Measurements from ENCODE around the gene SNX25.

SNX25 gene

DNA sequence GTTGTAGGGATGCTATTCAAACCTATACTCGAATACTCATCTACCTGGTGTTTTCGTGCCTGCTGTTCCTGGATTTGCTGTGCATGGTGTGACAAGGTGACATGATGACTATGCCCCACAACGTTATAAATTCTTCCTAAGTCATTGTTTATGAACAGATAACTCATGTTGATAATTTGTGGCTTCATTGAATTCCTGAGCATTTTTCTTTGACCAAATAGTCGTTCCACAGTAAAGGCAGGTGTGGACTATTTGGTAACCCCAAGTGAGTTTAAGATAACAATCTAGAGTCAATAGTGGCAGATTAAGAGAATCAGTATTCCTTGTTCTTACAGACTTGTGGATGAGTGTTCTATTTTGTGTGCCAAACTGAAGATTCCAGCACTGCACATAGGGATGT lies 59.9 kb downstream of the SNX25 start:
- DNase-seq = no peak

DNA sequence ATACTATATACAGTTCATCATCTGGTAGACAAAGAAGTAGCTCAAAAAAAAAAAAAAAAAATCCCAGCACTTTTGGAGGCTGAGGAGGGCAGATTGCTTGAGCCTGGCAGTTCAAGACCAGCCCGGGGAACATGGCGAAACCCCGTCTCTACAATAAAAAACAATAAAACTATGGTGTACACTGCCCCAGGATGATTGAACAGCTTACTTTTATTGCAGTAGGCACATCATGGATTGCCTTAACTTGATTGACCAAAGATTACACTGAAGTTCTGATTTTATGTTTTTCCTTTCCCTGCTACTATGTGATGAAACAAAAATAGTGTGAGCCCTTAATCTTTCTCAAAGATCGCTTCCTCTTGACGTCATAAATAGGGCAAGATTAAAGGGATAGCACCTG lies 60.6 kb downstream of the SNX25 start:
- DNase-seq = no peak

DNA sequence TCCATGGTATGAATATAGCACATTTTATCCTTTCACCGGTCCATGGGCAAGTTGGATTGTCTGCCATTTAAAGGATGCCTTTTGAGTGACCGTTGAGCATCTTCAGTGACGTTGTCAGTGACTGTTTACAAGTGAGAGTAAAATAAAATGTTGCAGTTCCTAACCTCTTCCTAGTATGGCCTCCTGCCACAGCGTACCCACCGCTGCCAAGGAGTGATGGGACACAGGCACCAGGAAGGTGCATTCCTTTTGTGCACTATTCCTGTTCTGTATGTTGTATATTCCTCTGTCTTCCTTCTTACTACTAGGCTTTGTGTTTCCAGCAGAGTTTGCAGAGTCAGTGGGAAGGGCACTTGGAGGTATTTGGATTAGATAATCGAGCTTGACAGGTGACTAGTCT lies 61.5 kb downstream of the SNX25 start:
- no peak for DNase-seq

GRCh38 chr4:185272245-185272644 lies 62.8 kb downstream of the SNX25 start:
- DNase-seq = no peak

- DNase-seq = no peak
Observed at GRCh38 chr4:185275501-185275900, 66.1 kb downstream of the SNX25 start.

GRCh38 chr4:185276036-185276435 lies 66.6 kb downstream of the SNX25 start:
- no peak for DNase-seq

- DNase-seq = no peak
Observed at GRCh38 chr4:185278716-185279115, 69.3 kb downstream of the SNX25 start.

GRCh38 chr4:185280608-185281007 lies 71.2 kb downstream of the SNX25 start:
- DNase-seq = no peak

DNA sequence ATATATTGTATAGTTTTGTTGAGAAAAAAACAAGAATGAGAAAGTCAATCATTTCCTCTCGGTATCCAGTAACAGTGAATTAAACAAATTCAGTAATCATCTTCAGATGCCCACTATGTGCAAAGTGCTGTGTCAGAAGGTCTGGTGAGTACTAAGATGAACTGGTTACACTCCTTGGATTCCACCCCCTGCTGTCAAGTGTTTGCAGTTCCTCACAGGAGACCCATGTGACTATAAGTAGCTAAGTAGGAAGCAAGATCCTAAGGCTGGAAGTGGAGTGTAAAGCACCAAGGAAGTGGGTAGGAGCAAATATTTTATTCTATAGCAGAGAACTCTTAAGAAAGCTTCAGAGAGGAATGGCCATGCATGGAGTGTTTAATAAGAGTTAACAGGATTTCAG lies 73.6 kb downstream of the SNX25 start:
- DNase-seq = no peak

GRCh38 chr4:185283723-185284122 lies 74.3 kb downstream of the SNX25 start:
- DNase-seq = no peak

- no peak for DNase-seq
Observed at GRCh38 chr4:185285632-185286393, 76.4 kb downstream of the SNX25 start.

- DNase-seq = no peak
Observed at GRCh38 chr4:185286571-185286970, 77.2 kb downstream of the SNX25 start.

DNA sequence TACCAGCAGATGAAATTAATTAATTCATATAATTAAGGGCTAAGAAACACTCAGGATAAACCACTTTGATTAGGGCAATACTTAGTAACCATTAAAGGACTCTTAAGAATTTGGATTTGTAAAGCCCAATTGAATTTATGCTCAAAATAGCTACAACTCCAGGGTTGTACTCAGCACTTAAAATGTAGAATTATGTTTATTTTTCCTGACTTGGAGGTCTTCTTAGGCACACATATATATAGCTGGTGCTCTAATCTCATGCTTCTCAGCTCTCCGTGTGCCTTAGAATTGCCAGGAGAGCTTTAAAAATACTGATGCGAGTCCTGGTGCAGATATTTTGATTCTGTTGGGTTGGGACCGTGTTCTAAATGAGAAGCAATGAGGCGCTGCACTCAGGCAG lies 77.6 kb downstream of the SNX25 start:
- no peak for DNase-seq

GRCh38 chr4:185290018-185290607 lies 80.7 kb downstream of the SNX25 start:
- DNase-seq = no peak

DNA sequence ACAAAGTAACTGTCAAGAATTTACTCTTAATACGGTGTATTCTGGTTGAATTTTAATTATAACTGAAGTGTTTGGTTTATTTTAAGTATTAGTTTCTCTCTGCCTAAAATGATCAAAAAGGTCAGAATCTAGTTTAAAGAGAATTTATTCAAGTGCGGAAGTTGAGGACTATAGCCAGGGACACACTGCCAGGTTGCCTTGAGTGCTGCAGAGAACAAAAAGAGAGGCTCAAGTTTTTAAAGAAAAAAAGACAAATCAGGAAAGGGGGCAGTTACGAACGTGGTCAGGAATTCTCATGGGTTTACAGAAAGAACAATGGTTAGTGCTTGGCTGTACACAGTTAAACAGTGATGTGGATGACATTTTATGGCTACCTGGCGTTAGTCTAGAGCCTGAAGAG lies 81.3 kb downstream of the SNX25 start:
- DNase-seq = no peak

- no peak for DNase-seq
Observed at GRCh38 chr4:185293202-185293601, 83.8 kb downstream of the SNX25 start.

DNA sequence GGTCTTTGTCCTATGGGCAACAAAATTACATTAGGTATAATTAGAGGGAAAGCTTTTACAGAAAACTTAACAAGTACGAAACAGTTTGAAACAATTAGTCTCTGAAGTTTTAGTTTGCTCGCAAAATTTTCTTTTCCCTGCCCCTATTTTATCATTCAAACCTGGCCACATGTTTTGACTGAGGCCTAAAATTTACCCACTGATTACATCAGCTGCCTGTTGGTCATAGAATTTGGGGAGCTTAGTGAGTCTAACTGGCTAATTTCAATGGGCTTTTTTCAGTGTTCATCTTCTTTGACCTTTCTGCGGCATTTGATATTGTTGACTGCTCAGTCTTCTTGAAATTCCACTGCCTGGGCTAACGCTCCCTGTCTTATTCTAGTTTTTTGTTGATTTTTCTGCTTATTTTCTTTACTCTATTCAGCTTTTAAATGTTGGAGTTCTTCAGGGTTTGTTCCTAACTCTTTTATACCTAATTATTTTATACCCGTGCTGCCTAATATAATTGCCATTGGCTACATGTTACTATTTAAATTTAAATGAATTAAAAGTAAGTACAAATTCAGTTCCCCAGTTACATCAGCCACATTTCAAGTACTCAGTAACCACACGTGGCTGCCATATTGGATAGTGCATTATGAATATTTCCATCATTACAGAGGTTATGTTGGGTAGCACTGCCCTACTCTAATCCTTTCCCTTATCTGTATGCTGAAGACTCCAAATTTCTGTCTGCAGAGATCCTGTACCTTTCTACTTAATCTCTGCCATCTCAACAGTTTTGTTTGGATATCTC lies 87.5 kb downstream of the SNX25 start:
- DNase-seq = no peak

DNA sequence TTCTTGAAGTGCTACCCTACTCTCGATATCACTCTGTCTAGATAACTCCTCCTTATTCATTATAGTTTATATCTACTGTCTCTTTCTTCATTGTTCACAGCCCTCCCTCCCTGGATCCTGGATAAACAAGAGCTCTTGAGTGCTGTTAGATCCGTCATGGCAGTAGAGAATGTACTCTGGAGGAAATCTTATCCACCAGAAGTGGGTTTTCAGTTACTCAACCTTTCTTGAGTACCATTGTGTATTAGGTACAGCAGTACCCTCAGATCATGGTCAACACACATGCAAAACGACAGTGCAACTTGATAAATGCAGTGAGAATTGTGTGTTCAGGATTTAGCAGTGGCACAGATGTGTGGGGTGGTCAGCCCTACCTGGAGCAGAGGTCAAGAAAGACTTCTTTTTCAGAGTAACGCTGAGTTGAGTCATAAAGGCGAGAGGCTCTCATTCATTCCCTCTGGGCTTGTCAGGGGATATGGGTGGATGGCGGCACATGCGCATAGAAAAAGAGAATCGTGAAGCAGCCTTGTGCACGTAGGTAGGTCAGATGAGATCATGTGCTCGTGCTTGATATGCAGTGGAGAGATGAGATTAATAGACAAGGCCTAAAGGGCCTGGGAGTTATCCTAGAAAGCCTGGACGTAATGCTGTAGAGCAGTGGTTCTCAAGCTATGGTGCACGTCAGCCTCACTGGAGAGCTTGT lies 89.5 kb downstream of the SNX25 start:
- DNase-seq = no peak

DNA sequence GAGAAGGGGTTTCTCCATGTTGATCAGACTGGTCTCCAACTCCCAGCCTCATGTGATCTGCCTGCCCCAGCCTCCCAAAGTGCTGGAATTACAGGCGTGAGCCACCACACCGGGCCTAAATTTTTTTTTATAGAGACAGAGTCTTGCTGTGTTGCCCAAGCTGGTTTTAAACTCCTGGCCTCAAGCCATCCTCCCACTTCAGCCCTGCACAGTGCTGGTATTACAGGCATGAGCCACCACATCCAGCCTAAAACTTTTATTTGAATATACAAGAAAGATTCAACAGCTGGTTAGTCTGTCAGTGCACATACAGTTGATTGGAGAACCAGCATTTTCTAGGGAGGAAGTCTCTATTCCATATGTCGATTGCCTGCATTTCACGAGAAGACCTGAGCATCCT lies 95.1 kb downstream of the SNX25 start:
- no peak for DNase-seq

DNA sequence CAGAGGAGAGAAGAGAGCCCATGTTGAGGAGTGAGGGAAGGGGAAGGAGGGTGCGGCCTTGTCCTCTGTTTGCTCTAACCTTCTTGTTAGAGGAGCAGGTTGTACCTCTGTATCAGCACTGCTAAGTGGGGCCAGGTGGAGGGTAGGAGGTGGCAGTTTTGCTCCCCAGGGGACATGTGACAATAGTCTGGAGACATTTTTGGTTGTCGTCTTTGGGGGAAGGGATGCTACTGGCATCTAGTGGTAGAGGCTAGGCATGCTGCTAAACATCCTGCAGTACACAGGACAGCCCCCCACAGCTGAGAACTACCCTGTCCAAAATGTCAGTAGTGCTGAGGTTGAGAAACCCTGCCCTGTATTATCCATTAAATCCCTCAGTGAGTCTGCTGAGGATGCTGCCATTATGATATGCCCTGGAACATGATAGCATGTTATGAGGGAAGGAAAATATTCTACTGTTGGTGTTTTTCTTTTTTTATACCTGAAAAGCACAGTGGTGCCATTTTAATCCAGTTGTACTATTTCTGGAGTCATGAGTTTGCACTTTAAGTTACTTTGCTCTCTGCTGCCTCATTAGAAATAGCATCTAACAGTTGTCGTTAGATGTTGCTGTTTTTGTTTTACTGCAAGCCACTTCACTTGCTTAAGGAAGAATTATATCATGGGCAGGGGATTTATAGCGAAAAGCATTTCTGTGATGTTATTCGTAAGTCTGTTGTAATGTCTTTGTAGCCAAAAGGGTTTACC lies 95.7 kb downstream of the SNX25 start:
- no peak for DNase-seq

- no peak for DNase-seq
Observed at GRCh38 chr4:185305979-185306442, 96.6 kb downstream of the SNX25 start.

DNA sequence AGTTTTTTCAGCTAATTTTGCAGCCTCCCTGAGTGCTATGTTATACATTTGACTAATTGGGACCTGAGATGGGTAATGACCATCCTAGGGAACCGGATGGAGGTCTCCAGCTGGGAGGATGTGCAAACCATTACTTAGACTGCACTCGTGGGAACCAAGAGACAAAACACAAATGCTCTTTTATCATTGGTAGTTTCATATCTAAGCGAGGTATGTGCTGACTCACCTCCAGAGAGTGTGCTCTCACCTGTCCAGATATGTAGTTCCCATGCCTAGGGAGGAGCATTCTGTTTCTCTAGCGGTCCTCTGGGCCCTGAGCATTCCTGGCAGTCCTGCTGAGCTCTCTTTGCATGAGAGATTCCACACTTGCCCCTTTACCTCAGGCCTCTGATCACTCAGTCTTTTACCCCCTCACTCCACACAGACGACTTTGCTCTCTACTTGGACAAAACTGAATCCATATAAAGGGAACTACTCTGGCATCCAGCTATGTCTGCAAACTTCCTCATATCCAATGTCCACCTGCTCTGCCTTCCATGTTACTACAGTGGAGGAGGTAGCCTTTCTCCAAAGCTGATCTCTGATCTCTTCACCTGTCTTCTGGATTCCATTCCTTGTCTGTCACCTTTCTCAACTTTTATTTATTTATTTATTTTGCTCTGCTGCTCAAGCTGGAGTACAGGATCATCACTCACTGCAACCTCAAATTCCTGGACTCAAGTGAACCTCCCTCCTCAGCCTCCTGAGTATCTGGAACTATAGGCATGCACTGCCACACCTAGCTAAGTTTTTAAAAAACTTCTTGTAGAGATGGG lies 97.9 kb downstream of the SNX25 start:
- no peak for DNase-seq

Measured in activated CD4-positive, CD25-positive, alpha-beta regulatory T cell (primary cell).